Panc1 (cell line): Measurements from ENCODE around the gene SYTL3. TPM values are rescaled to one million over a fixed set of nuclear protein-coding genes. Genes with fewer than 3 reads are reported as not detected.

ENCODE experiments used
- ATAC-seq: fragments of 200-7000 bp; cut with Tn5 transposase; 2 replicates; pipeline ENCODE4 v1.9.1; 2020; ENCODE audit warnings: mild to moderate bottlenecking, moderate library complexity
- BruUV-seq: library from RNA; stranded (reverse); fragments of 400-500 nt; replicated peaks from 2 replicates; lab custom pipeline; 2021; lab: Mats Ljungman, UMichigan
- CTCF ChIA-PET: fragments of 300-600 bp; sonication (Branson Sonifier 250); formaldehyde crosslinking; loops from one replicate; lab custom pipeline; 2022; ENCODE audit warnings: antibody characterized with exemption; lab: Charles Lee
- POLR2A ChIA-PET: fragments of 300-600 bp; sonication (Branson Sonifier 250); formaldehyde crosslinking; loops from one replicate; lab custom pipeline; 2022; ENCODE audit warnings: antibody characterized with exemption; lab: Charles Lee
- DNase-seq: peaks from one replicate; pipeline ENCODE4 v3.0.0-alpha.2; 2010; ENCODE audit warnings: low read depth, low spot score
- H3K27ac ChIP-seq: 2 replicates; pipeline ENCODE4 v1.5.1; 2011; ENCODE audit warnings: mild to moderate bottlenecking, low read length, inconsistent platforms
- H3K27me3 ChIP-seq: fragments of 200-500 bp; sonication (Bioruptor generic); 2 replicates; pipeline ENCODE4 v1.6.0; 2014; ENCODE audit warnings: low read length, inconsistent platforms; ENCODE audit not compliant: control insufficient read depth, insufficient read depth
- H3K36me3 ChIP-seq: fragments of 200-500 bp; sonication (Bioruptor generic); 2 replicates; pipeline ENCODE4 v1.5.1; 2014; ENCODE audit warnings: inconsistent platforms, mild to moderate bottlenecking, low read length, moderate library complexity; ENCODE audit not compliant: control insufficient read depth, insufficient read depth
- H3K4me1 ChIP-seq: 2 replicates; pipeline ENCODE4 v1.5.1; 2011; ENCODE audit warnings: inconsistent platforms, mild to moderate bottlenecking, low read length, moderate library complexity; ENCODE audit not compliant: control insufficient read depth, insufficient read depth
- H3K4me3 ChIP-seq, 2 experiments: 2 replicates each; pipeline ENCODE4 v1.5.1; 2011 to 2012; ENCODE audit warnings: low read depth in 2 of 2, low read length in 2 of 2, mild to moderate bottlenecking in 2 of 2, inconsistent platforms in 1 of 2, moderate library complexity in 1 of 2
- H3K9me3 ChIP-seq: fragments of 200-500 bp; sonication (Bioruptor generic); 2 replicates; pipeline ENCODE4 v1.5.1; 2014; ENCODE audit warnings: low read depth, mild to moderate bottlenecking, inconsistent platforms, low read length, moderate library complexity; ENCODE audit not compliant: control insufficient read depth, insufficient read depth
- CTCF ChIP-seq: fragments of 450-650 bp; IDR thresholded peaks from 2 replicates; pipeline ENCODE4 v1.5.1; 2017; ENCODE audit warnings: mild to moderate bottlenecking
- POLR2AphosphoS5 ChIP-seq: IDR thresholded peaks from 2 replicates; pipeline ENCODE4 v1.6.1; 2012; ENCODE audit warnings: mild to moderate bottlenecking, low read depth, low read length, moderate library complexity
- REST ChIP-seq, 2 experiments: IDR thresholded peaks; 2 replicates each; pipeline ENCODE4 v1.6.1; 2011 to 2012; ENCODE audit warnings: low read depth in 2 of 2, control low read depth in 1 of 2, low read length in 1 of 2, mild to moderate bottlenecking in 1 of 2, moderate library complexity in 1 of 2; ENCODE audit not compliant: insufficient read depth in 1 of 2
- SIN3A ChIP-seq: IDR thresholded peaks from 2 replicates; pipeline ENCODE4 v1.6.1; 2012; ENCODE audit warnings: low read depth, mild to moderate bottlenecking, low read length, moderate library complexity, borderline replicate concordance; ENCODE audit not compliant: insufficient read depth
- TCF7L2 ChIP-seq: IDR thresholded peaks from 2 replicates; pipeline ENCODE4 v1.6.1; 2011; ENCODE audit warnings: mild to moderate bottlenecking, low read depth, low read length, inconsistent platforms
- in situ Hi-C: cut with HindIII; loops from 2 replicates; pipeline ENCODE4 v1.10.0; 2016; ENCODE audit warnings: low sequenced_read_pairs, low pct_unique_long_range_greater_than_20kb
- intact Hi-C: fragments of 100-400 bp; cut with micrococcal nuclease; formaldehyde crosslinking; loops from one replicate; pipeline ENCODE4 v1.10.0; 2022; ENCODE audit not compliant: unreplicated experiment
- total RNA-seq: library from RNA; stranded (reverse); gene quantifications from one replicate; pipeline ENCODE4 v1.2.1, GENCODE V29; 2021; ENCODE audit not compliant: unreplicated experiment

SYTL3 gene
- total RNA-seq, 1 experiment from 2014 or later, result 1.4 TPM

GRCh38 chr6:158653577-158654354 lies 3.9 kb downstream of the SYTL3 start:
- no TSS peak for BruUV-seq
- in situ Hi-C loops (no loop called here), intact Hi-C loops (no loop called here)
- no peaks in the 10 kb centered on the region for H3K36me3 ChIP-seq
- no peak for TF ChIP-seq SIN3A
- no peak for TF ChIP-seq TCF7L2
- TF ChIP-seq CTCF, result no peak
- no peak for TF ChIP-seq POLR2AphosphoS5
- no peak for TF ChIP-seq REST (IDR thresholded peaks at IDR 0.05; ENCODE audit: insufficient read depth in 1 of 2, low read depth in 2 of 2, low read length in 1 of 2)
- no peak for ATAC-seq
- ChIA-PET POLR2A (no interaction called here), CTCF (no interaction called here)
- no peaks in the 10 kb centered on the region for H3K27me3 ChIP-seq
- no peak overlapping the region for H3K27ac ChIP-seq
- DNase-seq, result no peak
- no peak overlapping the region for H3K4me3 ChIP-seq
- peaks cover 10% of the 10 kb centered on the region for H3K4me1 ChIP-seq
- H3K9me3 ChIP-seq, result no peaks in the 10 kb centered on the region

- H3K27ac ChIP-seq, result no peak overlapping the region
- peaks cover 5% of the 10 kb centered on the region; the same call in 1 of the 2 replicates for H3K4me1 ChIP-seq
- ATAC-seq (peak; percentile 65; the same call in 1 of the 2 replicates), DNase-seq (no peak)
- H3K27me3 ChIP-seq, result no peaks in the 10 kb centered on the region
- POLR2A ChIA-PET, result no interaction called here
- no peaks in the 10 kb centered on the region for H3K9me3 ChIP-seq
- BruUV-seq, result no TSS peak
- CTCF ChIA-PET, result no interaction called here
- no peak overlapping the region for H3K4me3 ChIP-seq
- no peaks in the 10 kb centered on the region for H3K36me3 ChIP-seq
- in situ Hi-C loops, result no loop called here
- TF ChIP-seq POLR2AphosphoS5 (no peak), REST (IDR thresholded peaks at IDR 0.05; ENCODE audit: insufficient read depth in 1 of 2, low read depth in 2 of 2, low read length in 1 of 2) (no peak), CTCF (no peak)
- intact Hi-C loops, result no loop called here
These were observed 4.6 kb downstream of the SYTL3 start for GRCh38 chr6:158654498-158654897.
